Ishikawa (cell line): Measurements from ENCODE around the gene BRI3.

Source experiments
- CEBPB ChIP-seq: IDR thresholded peaks from 2 replicates; pipeline ENCODE4 v1.6.1; 2012
- CREB1 ChIP-seq: IDR thresholded peaks from 2 replicates; pipeline ENCODE4 v1.6.1; 2012; ENCODE audit warnings: low read depth
- EGR1 ChIP-seq: IDR thresholded peaks from 2 replicates; pipeline ENCODE4 v1.6.1; 2012
- EP300 ChIP-seq: IDR thresholded peaks from 2 replicates; pipeline ENCODE4 v1.6.1; 2012; ENCODE audit warnings: borderline replicate concordance
- FOXM1 ChIP-seq: IDR thresholded peaks from 2 replicates; pipeline ENCODE4 v1.6.1; 2012; ENCODE audit warnings: low read depth, borderline replicate concordance
- NFIC ChIP-seq: IDR thresholded peaks from 2 replicates; pipeline ENCODE4 v1.6.1; 2012
- RAD21 ChIP-seq: IDR thresholded peaks from 2 replicates; pipeline ENCODE4 v1.6.1; 2012; ENCODE audit warnings: low read depth
- TAF1 ChIP-seq: IDR thresholded peaks from 2 replicates; pipeline ENCODE4 v1.6.1; 2012; ENCODE audit warnings: low read depth, mild to moderate bottlenecking
- TCF12 ChIP-seq: IDR thresholded peaks from 2 replicates; pipeline ENCODE4 v1.6.1; 2012; ENCODE audit warnings: low read depth
- TEAD4 ChIP-seq: IDR thresholded peaks from 2 replicates; pipeline ENCODE4 v1.6.1; 2012
- TF ChIP-seq, protein P1 (sequence below): IDR thresholded peaks from 2 replicates; pipeline ENCODE4 v1.6.1; 2012; ENCODE audit warnings: low read depth, mild to moderate bottlenecking
- TF ChIP-seq, protein P2 (sequence below): IDR thresholded peaks from 2 replicates; pipeline ENCODE4 v1.6.1; 2012

DNA sequence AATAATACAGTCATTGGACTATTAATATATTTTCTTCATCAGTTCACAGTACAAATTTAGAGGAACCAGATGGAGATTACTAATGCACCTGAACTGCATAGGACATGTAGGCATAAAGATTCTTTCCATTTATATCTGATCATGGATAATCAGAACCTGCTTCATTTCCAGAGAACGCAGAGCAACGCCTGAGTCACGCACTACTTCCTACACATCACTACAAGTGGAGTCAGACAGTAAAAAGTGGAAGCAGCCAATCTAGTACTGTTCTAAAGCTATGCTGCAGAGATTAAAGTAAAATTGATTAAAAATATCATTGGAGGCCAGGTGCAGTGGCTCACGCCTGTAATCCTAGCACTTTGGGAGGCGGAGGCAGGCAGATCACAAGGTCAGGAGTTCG lies 43.3 kb downstream of the BRI3 start:
- no peak for TF ChIP-seq TCF12
- no peak for TF ChIP-seq TAF1
- TF ChIP-seq FOXM1, result no peak
- TF ChIP-seq NFIC, result no peak
- TF ChIP-seq TEAD4, result no peak
- TF ChIP-seq, protein P1, sequence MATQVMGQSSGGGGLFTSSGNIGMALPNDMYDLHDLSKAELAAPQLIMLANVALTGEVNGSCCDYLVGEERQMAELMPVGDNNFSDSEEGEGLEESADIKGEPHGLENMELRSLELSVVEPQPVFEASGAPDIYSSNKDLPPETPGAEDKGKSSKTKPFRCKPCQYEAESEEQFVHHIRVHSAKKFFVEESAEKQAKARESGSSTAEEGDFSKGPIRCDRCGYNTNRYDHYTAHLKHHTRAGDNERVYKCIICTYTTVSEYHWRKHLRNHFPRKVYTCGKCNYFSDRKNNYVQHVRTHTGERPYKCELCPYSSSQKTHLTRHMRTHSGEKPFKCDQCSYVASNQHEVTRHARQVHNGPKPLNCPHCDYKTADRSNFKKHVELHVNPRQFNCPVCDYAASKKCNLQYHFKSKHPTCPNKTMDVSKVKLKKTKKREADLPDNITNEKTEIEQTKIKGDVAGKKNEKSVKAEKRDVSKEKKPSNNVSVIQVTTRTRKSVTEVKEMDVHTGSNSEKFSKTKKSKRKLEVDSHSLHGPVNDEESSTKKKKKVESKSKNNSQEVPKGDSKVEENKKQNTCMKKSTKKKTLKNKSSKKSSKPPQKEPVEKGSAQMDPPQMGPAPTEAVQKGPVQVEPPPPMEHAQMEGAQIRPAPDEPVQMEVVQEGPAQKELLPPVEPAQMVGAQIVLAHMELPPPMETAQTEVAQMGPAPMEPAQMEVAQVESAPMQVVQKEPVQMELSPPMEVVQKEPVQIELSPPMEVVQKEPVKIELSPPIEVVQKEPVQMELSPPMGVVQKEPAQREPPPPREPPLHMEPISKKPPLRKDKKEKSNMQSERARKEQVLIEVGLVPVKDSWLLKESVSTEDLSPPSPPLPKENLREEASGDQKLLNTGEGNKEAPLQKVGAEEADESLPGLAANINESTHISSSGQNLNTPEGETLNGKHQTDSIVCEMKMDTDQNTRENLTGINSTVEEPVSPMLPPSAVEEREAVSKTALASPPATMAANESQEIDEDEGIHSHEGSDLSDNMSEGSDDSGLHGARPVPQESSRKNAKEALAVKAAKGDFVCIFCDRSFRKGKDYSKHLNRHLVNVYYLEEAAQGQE, result no peak
- no peak for TF ChIP-seq EP300
- no peak for TF ChIP-seq EGR1
- TF ChIP-seq CEBPB, result no peak
- TF ChIP-seq, protein P2, sequence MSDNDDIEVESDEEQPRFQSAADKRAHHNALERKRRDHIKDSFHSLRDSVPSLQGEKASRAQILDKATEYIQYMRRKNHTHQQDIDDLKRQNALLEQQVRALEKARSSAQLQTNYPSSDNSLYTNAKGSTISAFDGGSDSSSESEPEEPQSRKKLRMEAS, result no peak
- no peak for TF ChIP-seq RAD21
- no peak for TF ChIP-seq CREB1
